HG02943 (cell line): ENCODE measurements around the gene ERCC6L.
"Not testable (repeated sequence)": the region's sequence is repeated elsewhere in the genome, so short reads cannot be mapped to it uniquely, and the experiment has no call there.

Source experiments
- ATAC-seq: cut with Tn5 transposase; IDR thresholded peaks from one replicate; pipeline ENCODE4 v1.9.1; 2021; ENCODE audit warnings: mild to moderate bottlenecking, low read depth, moderate library complexity; ENCODE audit not compliant: unreplicated experiment

ERCC6L gene

GRCh38 chrX:72254816-72255215 lies 16.0 kb upstream of the ERCC6L start:
- no peak for ATAC-seq

GRCh38 chrX:72253686-72254085 lies 14.9 kb upstream of the ERCC6L start:
- ATAC-seq: no peak

DNA sequence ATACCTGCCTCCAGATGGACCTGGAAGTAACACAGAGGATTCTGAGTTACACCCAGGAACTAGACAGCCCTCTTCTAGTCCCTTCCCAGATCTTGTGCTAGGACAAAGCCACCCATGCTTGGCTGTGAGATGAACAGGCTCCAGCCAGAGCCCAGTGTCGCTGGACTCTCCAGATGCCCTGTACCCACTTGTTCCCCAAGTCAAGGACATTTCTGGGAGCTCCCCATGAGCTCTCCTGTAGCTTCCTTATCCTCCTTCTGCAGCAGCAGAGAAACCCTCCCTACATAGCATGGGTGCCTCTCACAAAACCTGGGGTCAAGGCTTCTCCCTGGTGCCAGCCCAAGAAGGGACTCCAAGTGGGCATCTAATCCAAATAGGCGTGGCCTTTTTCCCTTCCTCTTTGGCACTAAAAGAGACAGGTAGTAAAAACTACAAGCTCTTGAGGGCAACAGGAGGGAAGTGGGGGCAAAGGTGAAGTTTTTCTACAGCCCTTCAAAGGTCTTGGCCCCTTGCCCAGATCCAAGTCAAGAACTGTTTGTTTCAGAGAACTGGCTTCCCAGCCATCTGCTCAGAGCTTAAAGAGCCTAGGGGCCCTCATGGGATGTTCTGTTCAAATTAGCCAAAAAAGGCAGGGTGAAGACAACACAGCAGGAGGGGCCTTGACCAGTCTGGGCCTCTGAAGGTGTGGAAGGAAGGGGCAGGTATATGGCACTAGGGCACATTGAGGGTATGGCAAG lies 8.5 kb upstream of the ERCC6L start:
- ATAC-seq: no peak

DNA sequence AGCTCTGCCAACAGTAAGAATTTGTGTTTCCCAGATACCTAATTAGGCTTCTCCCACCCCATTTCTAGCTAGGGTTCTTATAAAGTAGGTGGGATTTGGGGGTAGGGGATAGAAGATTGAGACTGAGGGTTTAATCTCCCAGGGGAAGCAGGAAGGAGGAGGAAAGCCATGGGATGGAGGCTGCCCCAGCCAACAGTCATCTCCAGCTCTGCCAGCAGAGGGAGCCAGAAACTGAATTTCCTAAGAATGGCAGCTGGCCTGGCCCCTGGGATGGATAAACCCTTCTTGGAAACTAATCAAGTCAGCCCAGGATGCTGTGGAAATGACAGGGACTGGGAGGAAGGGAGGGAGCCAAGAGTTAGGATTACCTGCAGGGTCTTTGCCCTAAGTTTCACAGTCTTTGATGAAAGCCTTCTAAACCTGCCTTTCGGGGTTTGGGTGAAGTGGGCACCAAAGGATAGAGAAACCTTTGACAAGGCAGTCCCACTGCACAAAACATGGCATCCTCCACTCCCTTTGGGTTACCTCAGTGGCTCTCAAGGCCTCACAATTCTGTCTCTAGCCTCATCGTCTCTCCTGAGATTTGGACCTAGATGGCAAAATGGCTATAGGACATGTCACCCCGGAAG lies 6.7 kb upstream of the ERCC6L start:
- no peak for ATAC-seq

DNA sequence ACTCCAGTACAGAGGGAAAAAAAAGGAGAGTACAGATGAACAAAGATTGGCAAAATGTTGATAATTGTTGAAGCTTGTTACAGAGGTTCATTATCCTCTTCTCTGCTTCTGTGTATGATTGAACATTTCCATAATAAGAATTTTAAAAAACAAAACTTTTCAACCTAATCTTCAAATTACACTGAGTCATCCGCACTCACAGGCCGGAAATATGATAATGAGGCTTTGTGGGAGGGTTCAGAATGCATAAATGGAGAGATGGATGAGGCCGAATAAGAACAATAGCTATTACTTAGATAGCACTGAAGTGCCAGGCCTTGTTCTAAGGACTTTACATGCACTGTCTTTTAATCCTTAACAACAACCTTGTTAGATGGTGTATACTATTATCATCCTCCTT lies 4.6 kb upstream of the ERCC6L start:
- ATAC-seq: no peak

DNA sequence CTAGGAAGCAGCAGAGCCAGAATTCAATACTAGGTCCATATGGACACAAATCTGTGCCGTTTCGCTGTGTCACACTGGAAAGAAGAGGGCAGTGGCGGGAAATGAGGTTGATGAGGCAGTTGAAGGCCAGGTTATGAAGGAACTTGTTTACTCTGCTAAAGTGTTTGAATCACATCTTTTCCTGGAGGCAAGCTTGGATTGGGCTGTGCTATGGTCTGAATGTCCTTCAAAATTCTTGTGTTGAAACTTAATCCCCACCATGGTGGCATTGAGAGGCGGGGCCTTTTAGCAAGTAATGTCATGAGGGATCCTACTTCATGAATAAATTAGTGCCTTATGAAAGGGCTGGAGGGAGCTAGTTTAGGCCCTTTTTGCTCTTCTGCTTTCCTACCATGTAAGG lies 2.1 kb upstream of the ERCC6L start:
- ATAC-seq: no peak

DNA sequence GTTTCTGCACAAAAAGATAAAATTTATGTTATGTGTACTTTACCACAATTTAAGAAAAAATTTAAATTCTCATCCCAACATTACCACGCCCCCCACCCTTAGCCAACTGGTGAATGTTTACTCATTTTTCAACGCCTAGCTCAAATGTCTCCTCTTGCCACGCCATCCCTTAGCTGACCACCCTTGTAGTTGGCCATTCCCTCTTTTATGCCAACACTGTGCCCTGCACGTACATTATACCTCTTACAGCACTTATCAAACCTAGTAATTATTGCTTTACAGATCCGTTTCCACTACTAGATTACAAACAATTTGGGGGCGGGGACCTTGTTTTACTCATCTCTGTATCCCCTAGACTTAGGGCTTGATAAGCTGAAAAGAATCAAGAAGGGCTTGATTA lies 644 bp downstream of the ERCC6L start:
- ATAC-seq: no peak

DNA sequence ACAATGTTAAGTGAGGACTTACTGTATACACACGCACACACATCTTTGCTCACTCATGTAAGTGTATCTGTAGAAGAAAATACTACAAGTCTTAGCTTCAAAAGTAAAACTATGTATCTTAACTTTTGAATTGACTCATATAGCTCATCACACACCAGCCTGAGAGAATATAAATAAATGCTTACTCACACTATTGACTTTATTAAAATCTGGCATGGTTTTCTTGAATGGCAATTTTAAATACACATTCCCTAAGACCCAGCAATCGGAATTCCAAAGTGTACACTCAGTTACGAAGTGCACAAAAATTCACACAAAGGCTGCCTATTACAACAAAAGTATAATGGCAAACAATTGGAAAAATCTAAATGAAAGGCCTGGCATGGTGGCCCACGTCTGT lies 2.0 kb downstream of the ERCC6L start:
- no peak for ATAC-seq

- no peak for ATAC-seq
Measured at GRCh38 chrX:72230290-72230689, 8.5 kb downstream of the ERCC6L start.

DNA sequence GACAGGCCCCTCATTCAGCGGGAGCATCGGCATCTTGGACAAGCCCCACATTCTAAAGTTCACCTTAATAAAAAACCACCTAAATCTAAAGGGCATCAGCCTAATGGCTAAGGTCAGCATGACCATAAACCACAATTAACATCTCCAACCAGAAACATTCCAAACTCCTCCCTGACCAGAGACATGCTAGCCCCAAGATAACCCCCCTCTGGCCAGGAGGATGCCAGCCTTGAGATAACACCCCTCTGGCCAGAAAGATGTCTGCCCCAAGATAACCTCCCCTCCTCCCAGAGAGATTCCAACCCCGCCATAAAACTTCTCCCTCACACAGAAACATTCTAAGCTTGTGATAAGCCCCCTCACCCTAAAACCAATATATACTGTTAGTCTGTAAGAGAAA lies 18.5 kb downstream of the ERCC6L start:
- ATAC-seq: not testable (repeated sequence)

DNA sequence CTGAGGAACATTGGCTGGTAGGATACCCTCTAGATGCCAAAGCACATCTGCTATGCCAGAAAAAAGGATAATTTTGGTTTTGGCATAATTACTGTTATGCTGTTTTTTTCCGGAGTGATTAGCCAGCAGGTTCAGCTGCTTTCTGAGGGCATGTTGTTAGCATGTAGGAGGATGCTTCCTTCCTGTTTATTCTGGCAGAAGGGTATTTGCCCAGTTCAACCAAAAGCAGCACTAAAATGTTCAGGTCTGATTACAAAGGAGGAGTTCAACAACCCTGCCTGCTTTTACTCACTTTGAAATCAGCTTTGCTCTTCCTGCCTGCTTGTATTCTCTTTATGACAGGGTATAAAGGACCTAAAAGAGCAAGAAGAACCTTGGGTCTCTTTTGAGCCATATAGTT lies 21.9 kb downstream of the ERCC6L start:
- ATAC-seq: no peak

- ATAC-seq: no peak
Measured at GRCh38 chrX:72208126-72208800, 30.6 kb downstream of the ERCC6L start.

- no peak for ATAC-seq
Measured at GRCh38 chrX:72207366-72207765, 31.5 kb downstream of the ERCC6L start.

DNA sequence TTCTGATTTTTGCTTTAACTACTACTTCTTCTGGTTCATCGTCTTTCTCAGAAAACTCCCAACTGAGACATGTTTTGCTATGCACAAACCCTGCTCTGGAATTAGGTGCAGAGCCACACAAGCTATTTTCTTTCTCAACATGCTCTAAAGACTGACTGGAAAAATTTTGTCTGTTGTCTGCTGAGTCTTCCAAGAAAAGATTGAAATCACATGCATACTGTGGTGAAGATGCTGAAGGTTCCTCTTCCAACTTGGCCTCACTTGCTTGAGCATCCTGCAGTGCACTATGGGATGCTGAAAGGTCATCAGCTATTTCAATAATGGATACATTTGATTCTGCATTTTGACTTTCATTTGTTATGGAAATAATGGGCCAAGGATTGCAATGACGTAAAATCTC lies 33.1 kb downstream of the ERCC6L start:
- no peak for ATAC-seq

DNA sequence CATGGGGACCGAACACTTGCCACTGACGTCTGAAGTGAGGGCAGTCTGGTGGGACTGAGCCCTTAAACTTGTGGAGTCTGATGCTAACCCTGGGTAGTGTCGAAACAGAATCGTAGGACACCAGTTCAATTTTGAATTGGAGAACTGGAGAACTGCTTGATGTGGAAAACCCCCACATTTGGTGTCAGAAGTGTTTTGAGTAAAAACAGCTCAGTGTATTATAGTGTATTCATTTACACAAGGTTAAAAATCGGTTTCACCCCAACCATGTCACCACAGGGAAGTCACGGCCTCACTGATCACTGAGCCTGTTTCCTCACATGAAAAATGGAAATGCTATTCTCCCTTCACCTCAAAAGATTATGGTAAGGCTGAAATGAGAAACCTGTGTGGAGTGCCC lies 35.4 kb downstream of the ERCC6L start:
- ATAC-seq: no peak

GRCh38 chrX:72202792-72203401 lies 35.9 kb downstream of the ERCC6L start:
- ATAC-seq: no peak

- ATAC-seq: no peak
Measured at GRCh38 chrX:72201836-72202536, 36.8 kb downstream of the ERCC6L start.

DNA sequence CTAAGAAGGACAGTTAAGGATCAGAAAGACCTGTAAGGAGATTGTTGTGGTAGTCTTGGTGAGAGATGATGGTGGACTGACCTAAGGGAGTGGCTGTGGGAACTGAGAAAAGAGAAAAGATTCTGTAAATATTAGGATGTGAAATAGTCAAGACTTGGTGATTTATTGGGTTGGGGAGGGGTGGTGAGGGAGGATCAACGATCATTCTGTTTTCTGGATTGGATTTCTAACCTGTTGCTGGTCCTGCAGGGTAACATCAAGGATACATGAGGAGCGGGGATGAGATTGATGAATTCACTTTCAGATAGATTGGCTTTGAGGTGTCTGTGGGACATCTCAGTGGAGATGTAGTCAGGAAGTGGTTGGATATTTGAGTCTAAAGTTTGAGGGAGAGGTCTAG lies 55.9 kb downstream of the ERCC6L start:
- ATAC-seq: no peak

DNA sequence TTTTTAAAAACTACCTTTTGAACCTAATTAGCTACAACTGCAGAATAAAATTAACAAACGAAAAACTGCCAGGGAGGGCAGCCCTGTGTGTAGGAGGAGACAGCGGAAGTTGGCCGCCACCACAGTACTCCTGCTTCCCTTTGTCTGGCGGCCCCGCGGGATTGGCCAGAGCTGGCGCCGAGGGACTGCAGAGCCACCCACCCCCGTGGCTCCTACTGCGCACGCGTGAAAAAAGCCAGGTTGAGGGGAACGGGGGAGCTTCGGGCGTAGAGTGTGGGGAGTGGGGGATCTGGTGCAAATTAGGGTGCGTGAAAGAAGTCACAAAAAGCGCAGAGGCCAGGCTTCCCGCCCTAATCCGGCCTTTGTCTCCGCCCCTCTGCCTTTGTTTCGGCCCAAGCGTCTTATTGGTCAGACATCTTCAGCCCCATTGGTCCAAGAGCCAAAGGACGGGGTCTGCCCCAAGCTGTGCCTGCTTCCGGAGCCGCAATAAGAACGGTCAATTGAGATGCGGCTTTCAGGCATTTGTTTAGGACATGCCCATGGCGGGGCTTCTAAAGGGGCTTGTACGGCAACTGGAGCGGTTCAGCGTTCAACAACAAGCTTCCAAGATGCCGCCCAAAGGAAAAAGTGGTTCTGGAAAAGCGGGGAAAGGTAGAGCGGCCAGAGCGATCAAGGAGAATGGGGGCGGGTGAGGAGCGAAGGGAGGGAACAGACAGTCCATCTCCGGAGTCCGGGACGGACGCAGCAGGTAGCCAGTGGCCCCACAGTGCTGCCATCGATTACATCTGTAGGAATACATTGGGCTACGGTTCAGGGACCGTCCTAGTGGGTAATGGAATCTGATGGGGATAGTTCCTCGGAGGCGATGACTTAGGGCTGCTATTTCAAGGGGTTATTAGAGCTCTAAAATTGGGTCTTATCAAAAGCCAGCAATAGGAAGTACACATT lies 57.4 kb downstream of the ERCC6L start, which contains the start of gene PIN4:
TSS of gene PIN4 (plus strand) at position 580 of the 948 bp plus-strand sequence. CDS start at position 609, 29 bp downstream.
- peak; percentile 96 for ATAC-seq

- no peak for ATAC-seq
Measured at GRCh38 chrX:72180539-72180938, 58.3 kb downstream of the ERCC6L start.
